Measurements from ENCODE around the gene PTPRC.

PTPRC gene

GRCh38 chr1:198708761-198709525, 70.1 kb downstream of the PTPRC start:
- ATAC-seq, result no peak

GRCh38 chr1:198711837-198712236, 73.0 kb downstream of the PTPRC start:
- ATAC-seq, result no peak

GRCh38 chr1:198713081-198713480, 74.2 kb downstream of the PTPRC start:
- peak; percentile 72 for ATAC-seq

GRCh38 chr1:198714271-198714670, 75.4 kb downstream of the PTPRC start:
- ATAC-seq, result no peak

GRCh38 chr1:198716051-198716450, 77.2 kb downstream of the PTPRC start:
- peak; percentile 46 to 49 for ATAC-seq

GRCh38 chr1:198717510-198717909, 78.7 kb downstream of the PTPRC start:
- no peak for ATAC-seq

GRCh38 chr1:198723127-198723526, 84.3 kb downstream of the PTPRC start:
- ATAC-seq, result no peak

GRCh38 chr1:198725090-198725489, 86.2 kb downstream of the PTPRC start:
- peak in 1 of 2 donors; percentile 27 for ATAC-seq

- ATAC-seq, result peak; percentile 62 to 76
These were observed 87.6 kb downstream of the PTPRC start for GRCh38 chr1:198726455-198726854.

GRCh38 chr1:198729195-198729863, 90.5 kb downstream of the PTPRC start:
- ATAC-seq, result no peak

- ATAC-seq, result peak in 1 of 2 donors; percentile 39
These were observed 92.1 kb downstream of the PTPRC start for GRCh38 chr1:198730952-198731351.

- ATAC-seq, result peak; percentile 85 to 87
These were observed 95.6 kb downstream of the PTPRC start for GRCh38 chr1:198734323-198735008.

GRCh38 chr1:198741744-198742143, 102.9 kb downstream of the PTPRC start:
- ATAC-seq, result no peak

- no peak for ATAC-seq
These were observed 108.3 kb downstream of the PTPRC start for GRCh38 chr1:198747127-198747526.

GRCh38 chr1:198749279-198749678, 110.4 kb downstream of the PTPRC start:
- ATAC-seq, result peak; percentile 84 to 90

GRCh38 chr1:198750081-198750480, 111.2 kb downstream of the PTPRC start:
- no peak for ATAC-seq

GRCh38 chr1:198751741-198752140, 112.9 kb downstream of the PTPRC start:
- ATAC-seq, result no peak

- no peak for ATAC-seq
These were observed 115.8 kb downstream of the PTPRC start for GRCh38 chr1:198754670-198755069.

GRCh38 chr1:198755715-198756114, 116.9 kb downstream of the PTPRC start:
- ATAC-seq, result no peak

GRCh38 chr1:198756470-198756869, 117.6 kb downstream of the PTPRC start:
- ATAC-seq, result no peak

GRCh38 chr1:198761859-198762616, 123.2 kb downstream of the PTPRC start:
- no peak for ATAC-seq

GRCh38 chr1:198763298-198763714, 124.5 kb downstream of the PTPRC start:
- ATAC-seq, result peak in 1 of 2 donors; percentile 27

GRCh38 chr1:198764748-198765147, 125.9 kb downstream of the PTPRC start:
- peak in 1 of 2 donors; percentile 43 for ATAC-seq

Measured in activated CD4-positive, CD25-positive, alpha-beta regulatory T cell treated with anti-CD3 and anti-CD28 coated beads, Interleukin-2, amount 50 U/mL, for 24 hours (primary cell).